ENCODE data around the gene CIAO3. TPM values are rescaled to one million over a fixed set of nuclear protein-coding genes. Genes with fewer than 3 reads are reported as not detected.

Gene CIAO3
- total RNA-seq, 1 donor: 37.1 TPM

DNA sequence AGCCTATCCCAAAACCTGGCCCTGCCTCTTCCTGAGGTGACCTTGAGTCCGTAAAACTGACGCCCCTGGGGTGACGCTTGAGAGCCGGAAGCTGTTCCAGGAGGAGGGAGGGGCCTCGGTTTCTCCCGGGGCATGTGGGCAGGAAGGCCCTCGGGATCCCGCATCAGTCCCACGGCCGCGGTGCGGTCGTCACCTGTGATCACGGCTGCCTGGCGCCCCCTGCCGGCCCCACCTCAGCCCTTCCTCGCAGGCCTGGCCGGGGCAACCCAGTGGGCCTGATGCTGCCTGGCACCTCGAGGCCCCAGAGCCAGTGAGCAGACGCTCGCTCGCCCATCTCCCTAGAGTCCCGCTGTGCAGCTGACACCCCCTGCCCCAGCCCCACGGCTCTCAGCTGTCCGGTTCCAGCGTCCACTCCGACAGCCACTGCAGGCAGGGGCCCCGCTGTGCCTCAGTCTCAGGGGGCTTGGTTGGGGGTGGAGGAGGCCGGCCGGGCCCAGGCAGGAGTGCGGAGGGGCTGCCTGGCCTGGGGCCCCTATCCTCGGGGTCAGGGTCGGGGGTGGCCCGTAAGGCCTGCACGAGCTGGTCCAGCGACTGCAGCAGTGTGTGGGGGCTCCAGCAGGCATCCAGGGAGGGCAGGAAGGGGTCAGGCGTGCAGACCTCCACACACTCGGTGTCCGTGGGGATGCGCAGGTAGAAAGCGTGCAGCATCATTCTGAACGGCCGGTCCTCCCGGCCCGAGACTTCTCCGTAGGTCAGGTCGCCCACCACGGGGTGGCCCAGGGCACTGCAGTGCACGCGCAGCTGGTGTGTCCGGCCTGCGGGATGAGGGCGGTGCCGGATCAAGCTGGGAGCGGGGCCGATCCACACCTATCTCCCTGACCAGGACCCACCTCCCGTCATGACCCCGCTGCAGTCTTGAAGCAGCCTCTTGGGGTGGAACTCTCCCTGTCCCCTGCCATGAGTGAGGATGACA is 45.1 kb upstream of the CIAO3 start:
- peak; percentile 57 for DNase-seq (ENCODE audit: low read depth)
- H3K4me3 ChIP-seq (ENCODE audit: low read depth, low read length): no peak overlapping the region
- TF ChIP-seq, protein P1, sequence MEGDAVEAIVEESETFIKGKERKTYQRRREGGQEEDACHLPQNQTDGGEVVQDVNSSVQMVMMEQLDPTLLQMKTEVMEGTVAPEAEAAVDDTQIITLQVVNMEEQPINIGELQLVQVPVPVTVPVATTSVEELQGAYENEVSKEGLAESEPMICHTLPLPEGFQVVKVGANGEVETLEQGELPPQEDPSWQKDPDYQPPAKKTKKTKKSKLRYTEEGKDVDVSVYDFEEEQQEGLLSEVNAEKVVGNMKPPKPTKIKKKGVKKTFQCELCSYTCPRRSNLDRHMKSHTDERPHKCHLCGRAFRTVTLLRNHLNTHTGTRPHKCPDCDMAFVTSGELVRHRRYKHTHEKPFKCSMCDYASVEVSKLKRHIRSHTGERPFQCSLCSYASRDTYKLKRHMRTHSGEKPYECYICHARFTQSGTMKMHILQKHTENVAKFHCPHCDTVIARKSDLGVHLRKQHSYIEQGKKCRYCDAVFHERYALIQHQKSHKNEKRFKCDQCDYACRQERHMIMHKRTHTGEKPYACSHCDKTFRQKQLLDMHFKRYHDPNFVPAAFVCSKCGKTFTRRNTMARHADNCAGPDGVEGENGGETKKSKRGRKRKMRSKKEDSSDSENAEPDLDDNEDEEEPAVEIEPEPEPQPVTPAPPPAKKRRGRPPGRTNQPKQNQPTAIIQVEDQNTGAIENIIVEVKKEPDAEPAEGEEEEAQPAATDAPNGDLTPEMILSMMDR (IDR thresholded peaks at IDR 0.05; ENCODE audit: insufficient read depth, low read depth, low read length): peak; percentile 73

- H3K4me3 ChIP-seq (ENCODE audit: low read depth, low read length): no peak overlapping the region
- TF ChIP-seq, protein P1 (IDR thresholded peaks at IDR 0.05; ENCODE audit: insufficient read depth, low read depth, low read length): no peak
- DNase-seq (ENCODE audit: low read depth): no peak
These were observed 43.6 kb upstream of the CIAO3 start for GRCh38 chr16:784431-784830.

DNA sequence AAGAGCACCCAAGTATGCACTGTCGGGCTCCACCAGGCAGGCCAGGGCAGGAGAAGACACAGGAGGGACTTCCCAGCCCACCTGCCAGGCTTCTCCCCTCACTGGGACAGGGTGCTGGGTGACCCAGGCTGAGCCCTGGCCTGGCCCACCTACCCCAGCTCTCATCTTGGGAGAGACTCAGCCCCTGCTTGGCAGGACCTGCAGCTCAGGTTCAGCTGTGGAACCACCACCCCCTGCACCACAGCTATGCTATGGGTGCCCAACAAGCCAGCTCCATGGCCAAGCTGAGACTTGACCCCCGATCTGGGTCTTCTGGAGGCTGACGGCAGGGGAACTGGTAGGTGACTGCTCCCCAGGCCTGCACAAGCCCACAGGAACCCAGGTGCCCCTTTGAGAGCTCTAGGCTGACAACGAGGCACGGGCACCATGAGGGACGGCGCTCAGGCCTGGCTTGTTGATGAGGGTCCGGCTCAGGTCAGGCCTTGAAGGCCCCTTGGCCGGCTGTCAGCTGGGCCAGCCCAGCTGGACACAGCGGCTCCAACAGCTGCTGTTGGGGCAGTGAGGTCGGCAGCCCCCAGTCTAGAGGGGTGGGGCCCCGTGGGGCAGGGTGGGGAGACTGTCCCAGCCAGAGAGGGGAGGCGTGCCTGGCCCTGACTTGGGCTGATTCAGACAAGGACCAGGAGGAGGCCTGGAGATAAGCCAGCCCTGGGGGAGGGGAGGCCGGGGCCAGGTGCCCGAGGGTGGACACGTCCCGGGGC is 42.8 kb upstream of the CIAO3 start:
- TF ChIP-seq, protein P1 (IDR thresholded peaks at IDR 0.05; ENCODE audit: insufficient read depth, low read depth, low read length): no peak
- DNase-seq (ENCODE audit: low read depth): no peak
- H3K4me3 ChIP-seq (ENCODE audit: low read depth, low read length): no peak overlapping the region

DNA sequence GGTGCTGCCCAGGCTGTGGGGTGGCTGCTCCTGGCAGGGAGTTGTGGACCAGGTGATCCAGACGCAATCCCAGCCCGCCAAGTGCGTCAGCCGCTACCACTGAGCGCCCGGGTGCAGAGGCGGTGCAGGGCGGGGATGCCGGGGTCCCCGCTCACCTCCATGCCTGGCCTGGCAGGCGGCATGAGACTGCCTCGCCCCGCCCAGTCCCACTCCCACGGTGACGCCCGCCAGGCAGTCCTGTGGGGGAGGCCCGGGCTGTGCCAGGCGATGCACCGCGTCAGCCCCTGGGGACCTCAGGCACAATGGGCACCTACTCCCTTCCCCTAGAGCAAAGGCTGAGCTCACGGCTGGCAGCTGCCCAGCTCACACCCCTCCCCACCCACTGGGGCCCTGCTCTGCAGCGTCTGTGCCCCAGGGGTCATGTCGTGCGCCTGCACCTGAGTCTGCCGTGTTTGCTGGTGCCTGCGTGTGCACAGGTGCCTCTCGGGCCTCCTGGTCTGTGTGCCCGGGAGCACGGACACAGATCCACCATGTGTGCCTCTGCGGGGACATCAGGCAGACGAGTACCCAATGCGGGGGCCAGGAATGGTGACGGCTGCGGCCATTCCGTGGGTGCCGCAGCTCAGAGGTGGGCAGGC is 42.1 kb upstream of the CIAO3 start:
- DNase-seq (ENCODE audit: low read depth): no peak
- no peak overlapping the region for H3K4me3 ChIP-seq (ENCODE audit: low read depth, low read length)
- TF ChIP-seq, protein P1 (IDR thresholded peaks at IDR 0.05; ENCODE audit: insufficient read depth, low read depth, low read length): no peak

GRCh38 chr16:782258-782657 is 41.5 kb upstream of the CIAO3 start:
- TF ChIP-seq, protein P1 (IDR thresholded peaks at IDR 0.05; ENCODE audit: insufficient read depth, low read depth, low read length): no peak
- no peak overlapping the region for H3K4me3 ChIP-seq (ENCODE audit: low read depth, low read length)
- no peak for DNase-seq (ENCODE audit: low read depth)

DNA sequence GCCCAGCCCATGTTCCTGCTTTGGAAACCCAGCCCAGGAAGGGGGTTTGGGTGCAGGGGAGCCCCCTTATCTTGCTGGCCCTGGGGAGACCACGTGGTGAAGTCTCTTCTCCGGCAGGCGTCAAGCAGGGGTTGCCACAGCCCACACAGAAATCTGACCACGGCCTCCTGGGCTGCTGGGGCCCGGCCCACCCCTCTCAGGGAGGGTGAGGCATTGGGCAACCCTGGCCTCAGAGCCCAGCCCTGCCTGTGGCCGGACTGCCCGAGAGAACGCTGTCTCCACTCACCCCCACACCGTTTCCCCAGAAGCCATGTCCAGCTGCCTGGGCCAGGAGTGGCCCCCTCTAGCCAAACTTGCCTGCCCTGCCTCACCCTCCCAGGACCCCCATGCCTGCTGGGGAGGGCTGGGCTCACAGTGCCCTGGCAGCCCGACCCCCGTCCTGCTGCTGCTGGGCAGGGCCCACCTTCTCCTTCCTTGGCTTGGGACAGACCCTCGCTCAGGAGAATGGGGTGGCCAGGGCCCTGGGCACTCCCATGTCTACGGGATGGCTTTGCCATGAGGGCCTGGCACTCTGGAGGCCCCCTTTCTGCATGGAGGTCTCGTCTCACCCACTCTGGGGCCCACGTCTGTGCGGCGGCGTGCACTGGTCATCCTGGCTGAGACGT is 40.7 kb upstream of the CIAO3 start:
- TF ChIP-seq, protein P1 (IDR thresholded peaks at IDR 0.05; ENCODE audit: insufficient read depth, low read depth, low read length): no peak
- no peak for DNase-seq (ENCODE audit: low read depth)
- H3K4me3 ChIP-seq (ENCODE audit: low read depth, low read length): no peak overlapping the region

All from fibroblast of villous mesenchyme (primary cell).